HG02973 (cell line): ENCODE results near the gene ACTN1.

ENCODE experiments used
- ATAC-seq: cut with Tn5 transposase; IDR thresholded peaks from one replicate; pipeline ENCODE4 v1.9.1; 2021; ENCODE audit warnings: moderate library complexity; ENCODE audit not compliant: unreplicated experiment

Gene ACTN1

DNA sequence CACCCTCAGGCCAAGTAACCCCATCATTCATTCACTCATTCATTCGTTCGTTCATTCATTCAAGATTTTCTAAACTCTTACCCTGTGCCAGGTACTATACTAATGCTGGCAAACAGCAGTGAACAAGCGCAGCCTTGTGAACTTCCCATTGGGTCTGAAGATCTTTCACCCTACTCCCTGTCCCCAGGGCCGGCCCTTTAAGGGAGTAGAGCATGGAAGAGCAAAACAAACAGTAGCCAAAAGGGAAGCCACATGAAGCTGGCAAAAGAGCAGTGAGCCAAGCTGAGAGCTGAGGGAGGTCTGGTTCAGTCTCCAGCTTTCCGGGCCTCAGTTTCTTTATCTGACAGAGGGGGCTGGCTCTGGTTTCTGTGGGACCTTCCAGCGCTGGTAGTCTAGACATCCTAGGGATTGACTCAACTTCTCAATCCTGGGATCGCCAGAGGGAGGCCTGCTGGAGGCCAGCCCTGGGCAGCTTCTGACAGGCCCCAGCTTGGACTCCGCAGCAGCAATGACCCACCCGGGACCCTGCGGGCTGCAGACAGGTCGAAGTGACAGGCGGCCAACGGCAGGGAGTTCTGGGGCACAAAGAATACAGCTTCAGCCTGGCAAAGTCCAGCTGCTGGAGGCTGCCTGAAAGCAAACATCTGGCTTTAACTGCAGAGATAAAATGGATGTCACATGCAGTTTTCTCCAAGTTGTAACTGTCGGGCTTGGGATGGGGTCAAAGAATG lies 27.1 kb downstream of the ACTN1 start:
- no peak for ATAC-seq

- ATAC-seq: no peak
These were observed 27.9 kb downstream of the ACTN1 start for GRCh38 chr14:68951035-68951797.

- no peak for ATAC-seq
These were observed 29.0 kb downstream of the ACTN1 start for GRCh38 chr14:68950111-68950510.

GRCh38 chr14:68949601-68949965 lies 29.5 kb downstream of the ACTN1 start:
- no peak for ATAC-seq

- ATAC-seq: no peak
These were observed 30.2 kb downstream of the ACTN1 start for GRCh38 chr14:68948686-68949600.

- no peak for ATAC-seq
These were observed 31.3 kb downstream of the ACTN1 start for GRCh38 chr14:68947802-68948201.

- ATAC-seq: no peak
These were observed 32.6 kb downstream of the ACTN1 start for GRCh38 chr14:68946489-68946822.

DNA sequence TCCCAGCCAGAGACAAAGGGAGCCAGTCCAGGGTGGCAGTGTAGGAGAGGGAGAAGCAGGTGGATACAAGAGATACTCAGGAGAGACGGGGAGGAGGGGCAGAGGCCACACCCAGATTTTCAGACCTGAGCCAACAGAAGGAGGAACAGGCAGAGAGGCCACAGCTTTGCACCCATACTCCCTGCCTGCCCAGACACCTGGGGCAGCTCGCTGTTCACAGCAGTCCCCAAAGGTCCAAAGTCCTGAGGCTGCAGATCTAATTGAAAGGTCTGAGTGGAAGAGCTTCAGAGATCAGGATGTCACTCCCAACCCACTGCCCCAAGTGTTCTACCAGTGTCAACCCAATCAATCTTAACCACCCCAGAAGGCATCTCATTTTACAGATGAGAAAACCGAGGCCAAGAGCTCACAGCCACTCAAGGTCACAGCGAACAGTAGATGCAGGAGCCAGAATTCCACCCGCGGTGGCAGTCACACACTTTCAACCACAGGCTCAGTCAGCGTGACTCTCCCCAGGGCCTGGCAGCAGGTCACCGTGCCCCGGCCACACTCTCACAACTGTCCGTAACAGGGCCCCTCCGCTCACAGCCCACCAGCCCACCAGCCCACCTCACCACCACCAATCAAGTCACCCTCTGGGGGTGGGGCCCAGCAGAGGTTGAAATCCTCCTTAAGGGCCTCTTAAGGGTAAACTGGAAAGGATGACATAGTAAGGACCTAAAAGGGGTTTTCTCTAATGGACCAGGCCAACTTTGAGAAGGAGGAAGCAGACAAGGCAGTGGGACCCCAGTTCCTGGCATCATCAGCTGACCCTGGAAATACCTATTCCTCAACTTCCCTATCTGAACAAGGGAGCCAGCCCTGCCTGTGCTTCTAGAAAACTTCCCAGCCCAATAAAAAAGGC lies 33.3 kb downstream of the ACTN1 start:
- ATAC-seq: no peak

DNA sequence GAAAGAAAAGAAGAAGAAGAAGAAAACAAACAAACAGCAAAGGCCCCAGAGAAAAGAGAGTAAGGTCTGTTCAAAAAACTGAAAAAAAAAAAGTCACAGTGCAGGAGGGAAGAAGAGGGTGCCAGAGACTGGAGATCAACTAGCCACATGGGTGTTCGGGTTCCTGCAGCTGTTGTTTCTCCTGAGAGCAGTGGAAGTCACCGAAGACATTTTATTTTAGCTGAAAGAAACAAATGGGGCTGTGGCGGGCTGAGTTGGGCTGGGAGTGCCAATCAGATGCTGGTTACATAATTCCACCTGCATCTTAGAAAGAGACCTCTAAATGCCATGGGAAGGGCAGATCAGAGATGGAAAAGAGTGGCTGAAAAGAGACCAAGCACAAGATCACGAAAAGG lies 33.9 kb downstream of the ACTN1 start:
- no peak for ATAC-seq

DNA sequence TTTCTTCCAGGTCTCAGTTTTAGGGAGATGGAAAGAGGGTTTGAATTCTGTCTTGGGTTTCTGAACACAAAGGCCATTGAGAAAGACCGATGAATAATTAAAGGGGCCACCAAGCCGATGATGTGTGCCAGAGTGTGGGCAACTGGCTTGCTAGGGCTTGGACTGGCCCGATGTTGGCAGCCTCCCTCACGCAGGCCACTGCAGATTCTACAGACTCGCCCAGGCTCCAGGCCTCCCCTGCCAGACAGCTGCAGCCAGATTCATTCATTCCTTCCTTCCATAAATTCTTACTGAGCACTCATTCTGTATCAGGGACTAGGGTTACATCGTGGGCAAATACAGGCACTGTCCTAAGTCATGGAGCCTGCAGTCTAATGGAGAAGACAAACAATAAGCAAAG lies 34.9 kb downstream of the ACTN1 start:
- no peak for ATAC-seq

DNA sequence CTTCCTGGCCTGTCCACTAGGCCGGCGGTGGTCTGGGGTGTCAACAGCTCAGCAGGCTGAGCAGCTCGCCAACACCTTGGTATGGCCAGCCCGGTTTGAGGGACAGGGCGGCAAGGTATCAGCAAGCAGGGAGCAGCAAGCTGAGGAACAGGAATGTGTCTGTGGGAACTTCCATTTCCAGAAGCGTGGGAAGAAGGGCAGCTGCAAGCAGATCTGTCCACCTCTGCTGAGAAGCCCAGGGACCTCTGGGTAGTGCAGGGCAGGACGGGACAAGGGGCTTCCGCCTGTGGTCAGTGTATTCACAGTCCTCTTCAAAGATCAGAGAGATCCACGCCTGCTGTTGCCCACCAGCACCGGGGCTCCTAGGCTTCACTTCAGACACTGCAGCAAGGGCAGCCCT lies 36.0 kb downstream of the ACTN1 start:
- no peak for ATAC-seq

- ATAC-seq: no peak
These were observed 36.6 kb downstream of the ACTN1 start for GRCh38 chr14:68942296-68943035.

- no peak for ATAC-seq
These were observed 37.3 kb downstream of the ACTN1 start for GRCh38 chr14:68941820-68942219.

DNA sequence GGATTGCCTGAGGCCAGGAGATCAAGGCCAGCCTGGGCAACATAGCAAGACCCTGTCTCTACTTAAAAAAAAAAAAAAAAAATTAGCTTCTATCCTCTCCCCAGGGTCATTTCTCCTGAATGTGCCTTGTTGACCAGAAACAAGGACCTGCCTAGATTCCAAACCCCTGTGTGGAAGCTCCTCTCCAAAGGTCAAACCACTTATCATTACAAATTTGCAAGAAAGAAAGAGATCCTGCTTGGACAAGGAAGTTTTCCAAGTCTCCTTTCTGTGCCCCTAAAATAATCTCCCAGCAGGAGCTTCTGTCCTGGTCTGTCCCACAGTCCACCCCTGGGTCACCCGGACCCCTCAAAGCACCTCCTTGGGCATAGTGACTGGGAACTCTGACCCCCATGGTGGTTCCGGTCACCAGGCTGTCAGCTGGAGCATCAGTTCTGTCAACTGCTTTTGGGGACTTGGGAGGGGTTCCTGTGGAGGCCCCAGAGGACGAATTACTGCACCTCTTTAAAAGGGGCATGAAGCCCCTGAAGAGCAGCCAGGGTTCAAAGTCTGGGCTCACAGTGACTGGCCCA lies 38.4 kb downstream of the ACTN1 start:
- ATAC-seq: no peak

GRCh38 chr14:68939893-68940613 lies 39.0 kb downstream of the ACTN1 start:
- no peak for ATAC-seq

DNA sequence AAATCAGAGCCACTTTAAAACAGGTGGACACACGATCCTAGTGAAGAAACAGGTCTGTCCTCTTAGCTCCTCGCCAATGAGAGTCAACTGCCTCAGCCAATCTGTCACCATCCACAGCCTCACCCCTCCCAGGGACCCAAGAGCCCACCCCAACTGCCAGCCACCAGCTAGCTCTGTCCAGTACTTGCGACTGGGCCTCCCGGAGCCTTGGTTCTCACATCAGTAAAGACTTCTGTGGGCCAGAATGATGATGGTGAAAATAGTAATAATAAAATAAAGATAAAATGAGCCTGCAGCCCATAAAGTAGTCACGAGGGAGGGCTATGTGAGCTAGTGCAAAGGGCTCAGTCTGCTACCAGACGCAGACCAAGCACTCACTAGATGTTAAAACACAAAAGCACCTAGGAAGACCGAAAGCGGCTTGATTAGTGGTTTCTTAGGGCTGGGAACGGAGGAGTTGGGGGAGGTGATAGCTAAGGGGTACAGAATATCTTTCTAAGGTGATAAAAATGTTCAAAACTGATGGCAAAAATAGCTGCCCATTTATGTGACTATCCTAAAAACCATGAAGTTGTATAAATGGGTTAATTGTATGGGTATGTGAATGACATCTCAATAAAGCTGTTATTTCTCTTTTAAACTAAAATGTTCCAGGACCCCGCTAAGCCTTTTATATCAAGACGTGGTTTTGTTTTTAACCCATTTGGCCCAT lies 39.8 kb downstream of the ACTN1 start:
- ATAC-seq: no peak

- no peak for ATAC-seq
These were observed 40.6 kb downstream of the ACTN1 start for GRCh38 chr14:68938271-68939150.
